HG03280 (cell line): Measurements from ENCODE around the gene KIF21B.

Experiments
- ATAC-seq: cut with Tn5 transposase; IDR thresholded peaks from one replicate; pipeline ENCODE4 v1.9.1; 2021; ENCODE audit warnings: mild to moderate bottlenecking, moderate library complexity; ENCODE audit not compliant: unreplicated experiment

The KIF21B gene

DNA sequence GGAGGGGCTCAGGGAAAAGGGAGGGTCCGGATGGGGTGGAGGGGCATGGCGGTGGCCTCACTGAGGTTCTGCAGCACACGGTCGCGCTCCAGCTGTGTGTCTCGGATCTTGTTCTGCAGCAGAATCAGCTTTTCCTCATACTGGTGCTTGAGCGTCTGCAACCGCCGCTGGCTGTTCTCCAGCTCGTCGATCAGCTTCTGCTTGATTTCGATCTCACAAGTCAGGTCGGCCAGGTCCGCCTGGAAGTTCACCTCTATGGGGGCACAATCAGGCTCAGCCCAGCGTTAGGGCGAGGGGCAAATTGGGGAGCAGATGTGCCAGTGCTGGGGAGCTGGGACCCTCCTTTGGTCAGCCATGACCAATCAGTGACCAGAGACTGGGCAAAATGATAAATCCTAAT is 25.2 kb downstream of the KIF21B start:
- no peak for ATAC-seq

GRCh38 chr1:200992382-200993048 is 31.0 kb downstream of the KIF21B start:
- ATAC-seq: no peak

- ATAC-seq: no peak
Observed at GRCh38 chr1:200991097-200991614, 32.4 kb downstream of the KIF21B start.

DNA sequence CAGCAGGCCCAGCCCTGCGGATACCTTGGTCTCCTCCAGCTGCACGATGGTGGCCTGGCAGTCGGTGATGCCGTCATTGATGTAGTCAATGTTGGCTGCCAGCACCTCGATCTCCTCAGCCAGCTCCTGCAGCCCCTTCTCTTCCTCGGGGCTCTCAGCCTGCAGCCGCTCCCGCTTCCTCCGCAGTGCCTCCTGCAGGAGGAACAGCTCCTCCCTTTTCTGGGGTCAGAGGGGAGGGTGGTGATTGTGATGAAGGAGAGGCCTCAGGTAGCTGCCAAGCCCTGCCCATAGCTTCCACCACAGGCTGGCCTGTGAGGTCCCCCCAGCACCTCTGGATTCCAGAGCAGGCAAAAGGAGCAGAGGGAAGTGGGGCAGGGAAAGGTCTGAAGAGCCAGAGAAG is 33.4 kb downstream of the KIF21B start:
- ATAC-seq: no peak

DNA sequence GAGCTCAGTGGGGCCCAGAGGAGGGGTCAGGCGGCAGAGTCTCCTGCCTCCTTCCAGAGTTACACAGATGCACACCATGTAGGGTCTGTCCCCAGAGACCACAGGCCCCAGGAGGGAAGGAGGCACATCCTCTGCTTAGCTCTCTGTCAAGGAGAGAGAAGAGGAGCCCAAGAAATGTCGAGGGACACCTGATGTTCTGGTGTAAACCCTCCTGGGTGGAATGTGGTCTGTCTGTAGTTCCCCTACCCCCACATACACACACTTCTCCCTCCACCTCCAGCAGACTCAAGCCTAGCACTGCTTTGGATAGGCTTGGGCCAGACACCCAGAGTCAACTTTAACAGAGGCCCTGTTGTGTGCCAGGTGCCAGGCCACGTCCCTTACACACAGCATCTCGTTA is 34.2 kb downstream of the KIF21B start:
- ATAC-seq: no peak

GRCh38 chr1:200988693-200989092 is 34.8 kb downstream of the KIF21B start:
- no peak for ATAC-seq

DNA sequence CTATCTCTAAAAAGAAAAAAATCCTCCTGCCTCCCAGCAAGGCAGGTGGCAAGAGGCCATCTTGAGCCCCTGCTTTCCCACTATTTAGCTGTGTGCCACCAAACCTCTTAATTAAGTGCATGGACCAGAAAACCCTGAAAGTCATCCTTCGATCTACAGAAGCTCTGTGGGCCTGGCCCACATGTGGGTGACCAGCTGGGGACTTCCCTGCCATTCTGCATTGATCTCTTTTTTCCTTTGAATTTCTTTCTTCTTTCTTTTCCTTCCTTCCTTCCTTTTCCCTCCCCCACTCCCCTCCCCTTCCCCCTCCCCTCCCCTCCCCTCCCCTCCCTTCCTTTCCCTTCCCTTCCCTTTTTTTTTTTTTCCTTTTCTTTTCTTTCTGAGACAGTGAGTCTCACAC is 38.0 kb downstream of the KIF21B start:
- ATAC-seq: no peak

GRCh38 chr1:200983035-200983561 is 40.4 kb downstream of the KIF21B start:
- ATAC-seq: no peak

GRCh38 chr1:200982071-200982945 is 41.2 kb downstream of the KIF21B start:
- no peak for ATAC-seq

- ATAC-seq: no peak
Observed at GRCh38 chr1:200981278-200981677, 42.2 kb downstream of the KIF21B start.

DNA sequence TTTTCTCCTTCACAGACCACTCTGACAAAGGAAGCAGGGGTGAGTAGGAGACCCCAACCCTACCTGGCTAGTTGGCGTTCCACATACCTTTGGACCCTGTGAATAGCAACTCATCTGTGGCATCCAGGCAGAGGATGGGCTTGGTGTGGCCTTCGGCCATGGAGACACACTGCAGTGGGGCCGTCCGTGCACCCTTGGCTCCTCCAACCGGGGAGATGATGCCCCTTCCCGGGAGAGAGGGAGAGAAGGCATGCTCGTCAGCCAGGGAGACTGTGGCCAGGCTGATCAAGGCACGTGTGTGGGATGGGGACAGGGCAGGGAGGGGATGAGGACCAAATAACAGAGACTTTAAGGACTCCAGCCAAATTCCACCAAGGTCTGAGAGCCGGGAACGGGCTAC is 42.6 kb downstream of the KIF21B start:
- no peak for ATAC-seq

GRCh38 chr1:200980452-200980772 is 43.1 kb downstream of the KIF21B start:
- no peak for ATAC-seq

DNA sequence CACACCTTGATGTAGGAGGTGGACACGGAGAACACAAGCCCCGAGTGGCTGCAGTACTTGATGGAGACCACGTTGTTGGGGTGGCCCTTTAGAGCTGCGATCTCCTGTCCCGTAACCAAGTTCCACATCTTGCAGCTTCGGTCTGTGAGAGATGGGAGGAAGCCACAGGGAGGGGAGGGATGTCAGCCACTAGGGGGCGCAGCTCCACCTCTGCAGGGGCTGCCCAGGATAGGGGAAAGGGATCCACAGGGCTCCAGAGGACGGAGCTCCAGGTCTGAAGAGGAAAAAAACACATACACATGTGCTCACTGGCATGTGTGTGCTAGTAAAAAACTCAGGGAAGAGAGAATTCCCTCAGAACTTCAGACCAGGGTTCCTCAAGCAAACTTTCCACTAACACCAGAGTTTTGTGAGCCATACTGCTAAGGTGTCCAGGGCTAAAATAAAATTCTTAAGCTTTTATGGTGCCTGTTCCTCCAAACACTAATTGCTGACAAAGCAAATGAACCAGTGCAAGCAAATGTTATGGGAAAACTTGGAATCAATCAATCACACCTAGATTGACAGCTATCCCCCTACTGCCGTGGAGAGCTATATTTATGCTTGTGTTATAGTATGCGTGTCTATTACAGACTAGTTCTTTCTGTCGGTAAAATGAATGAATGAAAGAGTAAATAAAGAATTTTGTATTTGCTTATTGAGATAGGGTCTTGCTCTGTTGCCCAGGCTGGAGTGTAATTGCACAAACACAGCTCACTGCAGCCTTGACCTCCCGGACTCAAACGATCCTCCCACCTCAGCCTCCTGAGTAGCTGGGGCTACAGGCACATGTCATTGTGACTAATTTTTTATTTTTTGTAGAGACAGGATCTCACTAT is 43.7 kb downstream of the KIF21B start:
- ATAC-seq: no peak

GRCh38 chr1:200977071-200977754 is 46.3 kb downstream of the KIF21B start:
- no peak for ATAC-seq

GRCh38 chr1:200976634-200977033 is 46.9 kb downstream of the KIF21B start:
- no peak for ATAC-seq

GRCh38 chr1:200975458-200975857 is 48.1 kb downstream of the KIF21B start:
- no peak for ATAC-seq

GRCh38 chr1:200974711-200975110 is 48.8 kb downstream of the KIF21B start:
- no peak for ATAC-seq

DNA sequence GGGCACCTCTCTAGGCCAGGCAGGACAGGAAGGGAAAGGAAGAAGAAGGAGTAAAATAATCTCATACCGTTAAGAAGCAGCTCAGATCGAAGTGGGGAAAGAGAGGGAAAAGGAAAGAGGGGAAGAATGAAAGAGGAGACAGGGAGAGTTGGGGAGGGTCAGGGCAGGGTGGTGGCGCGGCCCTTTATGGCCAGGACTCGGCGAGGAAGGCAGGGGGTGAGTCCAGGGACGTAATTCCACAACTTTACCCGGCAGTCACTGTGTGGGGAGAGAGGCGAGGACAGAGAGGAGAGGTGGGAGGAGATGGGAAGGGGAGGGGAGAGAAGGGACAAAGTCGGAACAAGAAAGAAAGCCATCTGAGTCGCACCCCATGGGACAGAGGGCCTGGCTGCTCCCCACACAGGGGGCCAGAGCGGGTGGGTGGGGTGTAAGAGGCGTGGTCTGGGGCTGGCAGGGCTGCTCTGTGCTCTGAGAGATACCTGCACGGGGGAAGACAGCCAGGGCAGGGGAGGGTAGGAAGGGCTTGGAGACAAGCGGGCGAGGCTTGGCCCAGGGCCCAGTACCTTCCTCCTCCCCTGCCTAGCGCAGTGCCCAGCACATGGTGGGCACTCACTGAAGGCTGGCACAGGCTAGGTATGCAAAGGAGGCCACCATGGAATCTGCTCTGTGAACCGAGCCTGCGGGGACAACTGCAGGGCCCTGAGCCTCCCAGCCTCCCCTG is 49.4 kb downstream of the KIF21B start:
- no peak for ATAC-seq

GRCh38 chr1:200972985-200973742 is 50.4 kb downstream of the KIF21B start:
- no peak for ATAC-seq
